GM21528 (cell line): ENCODE results near the gene FBXW2.

Experiments used
- ATAC-seq: cut with Tn5 transposase; IDR thresholded peaks from one replicate; pipeline ENCODE4 v1.9.1; 2021; ENCODE audit warnings: mild to moderate bottlenecking, moderate library complexity; ENCODE audit not compliant: unreplicated experiment, low FRiP score

Gene FBXW2

DNA sequence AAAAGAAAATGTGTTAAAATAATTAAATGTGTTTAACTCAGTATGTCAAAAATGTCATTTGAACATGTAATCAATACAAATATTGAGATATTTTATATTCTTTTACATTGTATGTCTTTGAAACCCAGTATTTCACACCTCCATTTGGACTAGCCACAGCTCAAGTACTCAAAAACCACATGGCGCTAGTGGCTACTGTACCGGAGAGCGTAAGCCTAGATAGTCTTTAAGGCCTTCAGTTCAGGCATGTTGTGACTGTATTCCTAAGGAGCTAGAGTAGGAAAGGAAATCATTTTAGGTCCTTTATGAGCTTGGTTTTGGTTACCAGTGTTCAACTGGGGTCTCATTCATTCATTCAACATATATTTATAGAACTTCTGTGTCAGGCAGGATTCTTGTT, 12.8 kb downstream of the FBXW2 start:
- no peak for ATAC-seq

DNA sequence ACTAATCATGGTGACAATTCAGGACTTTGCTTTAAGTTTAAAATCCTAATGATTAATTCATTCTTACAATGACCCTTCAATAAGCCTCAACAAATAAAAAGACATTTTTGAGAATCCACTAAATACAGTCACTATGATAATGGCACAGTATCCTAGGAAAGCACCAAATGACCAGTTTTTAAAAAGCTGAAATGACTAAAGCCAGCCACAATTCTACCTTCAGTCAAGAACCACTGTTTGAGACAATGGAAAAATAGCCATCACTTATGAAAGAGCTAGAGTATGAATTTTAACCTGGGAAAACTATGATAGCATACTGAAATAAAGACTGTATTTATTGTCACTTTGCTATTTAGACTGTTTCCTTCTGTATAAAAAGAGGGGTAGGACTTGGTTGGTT, 14.0 kb downstream of the FBXW2 start:
- no peak for ATAC-seq

DNA sequence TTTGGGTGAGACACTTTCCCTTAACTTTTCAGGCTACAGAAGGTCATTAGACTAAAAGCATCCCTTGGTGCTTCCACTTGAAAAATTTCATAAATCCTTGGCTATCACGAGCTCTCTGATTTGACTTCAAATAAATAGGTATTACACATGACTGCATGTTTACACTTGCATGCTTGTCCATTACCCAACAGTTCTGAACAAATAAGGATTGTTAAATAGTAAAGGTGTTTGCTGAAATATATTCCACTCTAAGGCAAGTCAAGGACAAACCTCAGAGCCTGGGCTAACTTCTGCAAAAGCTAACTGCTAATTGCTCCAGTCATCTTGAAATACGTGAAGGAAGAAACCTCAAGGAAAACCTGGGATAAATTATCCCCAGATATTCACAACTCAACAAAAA, 14.5 kb downstream of the FBXW2 start:
- no peak for ATAC-seq

DNA sequence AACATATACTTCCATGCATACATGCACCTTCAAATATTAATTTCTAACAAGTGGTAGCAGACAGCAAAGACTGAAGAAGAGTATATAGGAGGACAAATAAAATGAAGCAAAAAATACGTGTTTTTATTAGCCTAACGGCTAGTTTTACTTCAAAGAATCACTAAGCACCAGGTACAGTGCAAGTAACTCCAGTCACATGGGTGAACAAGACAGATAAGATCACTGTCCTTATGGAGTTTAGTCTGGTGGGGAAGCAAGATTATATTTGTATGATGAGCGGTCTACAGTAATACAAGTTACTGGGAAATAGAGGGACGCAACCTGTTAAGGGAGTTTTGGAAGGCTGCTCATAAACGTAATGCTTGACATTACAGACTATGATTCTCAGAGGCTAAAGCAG, 16.0 kb downstream of the FBXW2 start:
- ATAC-seq = no peak

DNA sequence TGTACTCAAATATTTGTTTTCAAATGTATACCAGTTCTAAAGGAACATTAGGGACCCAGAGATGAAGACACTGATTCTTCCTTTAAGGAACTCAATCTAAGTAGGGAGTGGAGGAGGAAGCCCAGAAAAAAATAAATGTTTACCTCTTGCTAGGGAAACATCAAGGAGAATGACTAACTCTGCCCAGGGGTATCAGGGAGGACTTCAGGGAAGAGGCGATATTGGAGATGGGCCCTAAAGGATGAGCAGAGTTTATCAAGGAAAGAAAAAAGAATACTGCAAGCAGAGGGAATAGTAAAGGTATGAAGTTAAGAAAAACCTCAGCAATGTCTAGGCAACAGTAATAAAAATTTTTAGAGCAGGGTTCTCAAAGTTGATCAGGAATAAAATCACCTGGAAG, 16.4 kb downstream of the FBXW2 start:
- ATAC-seq = no peak

DNA sequence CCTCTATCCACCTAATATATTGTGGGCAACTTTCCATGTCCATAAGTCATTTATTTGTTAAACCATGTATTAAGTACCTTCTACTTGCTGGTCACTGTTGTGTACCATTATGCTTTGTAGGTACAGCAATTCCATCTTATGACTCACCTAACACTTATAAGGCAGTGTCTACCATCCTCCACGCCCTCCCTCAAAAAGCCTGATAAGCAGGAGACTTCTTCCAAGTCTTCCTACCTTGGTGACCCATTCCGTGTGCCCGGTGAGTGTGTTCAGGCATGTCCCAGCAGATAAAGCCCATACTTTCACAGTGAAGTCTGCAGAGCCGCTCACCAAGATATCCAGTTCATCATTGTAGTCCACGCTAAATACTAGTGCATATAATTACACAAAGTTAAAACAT, 17.4 kb downstream of the FBXW2 start:
- ATAC-seq = no peak

DNA sequence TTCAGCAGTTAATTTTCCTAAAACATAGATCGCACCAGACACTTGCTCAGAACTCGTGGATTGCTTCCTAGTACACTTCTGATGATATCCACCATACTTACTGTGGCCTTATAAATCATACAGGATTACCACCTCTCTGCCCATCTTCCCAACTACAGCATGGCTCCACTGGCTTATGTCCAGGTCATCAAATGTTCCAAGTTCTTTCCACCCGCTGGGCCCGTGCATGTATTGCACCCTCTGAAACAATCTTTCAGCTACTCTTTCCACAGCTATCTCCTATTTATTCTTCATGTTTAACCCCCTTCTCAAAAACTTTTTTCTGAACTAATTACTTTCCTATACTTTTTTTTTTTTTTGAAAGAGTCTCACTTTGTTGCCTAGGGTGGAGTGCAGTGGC, 18.5 kb downstream of the FBXW2 start:
- no peak for ATAC-seq

DNA sequence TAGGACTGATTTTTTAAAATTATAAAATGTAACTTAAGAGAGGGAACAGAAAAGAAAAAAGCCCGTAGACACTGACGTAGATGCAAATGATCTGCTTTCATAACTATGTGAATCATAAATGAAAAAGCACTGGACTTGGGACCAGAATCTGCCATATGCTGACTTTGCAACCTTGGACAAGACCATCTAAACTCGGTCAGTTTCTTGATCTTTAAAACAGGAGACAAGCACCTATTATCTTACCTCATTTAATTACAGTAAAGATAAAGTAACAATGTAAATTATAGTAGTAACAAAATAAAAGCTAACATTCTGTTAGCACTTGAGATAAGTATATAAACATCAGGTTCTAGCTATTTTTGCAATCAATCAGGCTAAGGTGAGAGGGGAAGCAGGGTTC, 20.0 kb downstream of the FBXW2 start:
- ATAC-seq = no peak

DNA sequence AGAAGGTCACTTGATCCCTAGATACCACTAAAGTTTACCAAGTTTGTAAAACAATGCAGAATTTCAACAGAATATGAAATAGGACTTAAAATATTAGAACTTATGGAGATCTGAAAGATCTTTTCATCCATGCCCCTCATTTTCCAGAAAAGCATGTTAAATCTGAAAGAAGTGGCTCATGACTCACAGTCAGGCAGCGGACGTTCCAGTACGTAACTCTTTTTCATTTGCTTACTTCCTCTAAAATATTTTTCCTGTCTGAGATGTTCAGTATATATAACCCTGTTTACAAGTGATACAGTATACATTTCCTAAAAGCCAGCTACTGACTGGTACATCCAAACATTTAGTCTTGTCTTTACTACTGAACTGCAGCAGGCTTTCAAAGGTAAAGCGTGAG, 22.3 kb downstream of the FBXW2 start:
- ATAC-seq = no peak

DNA sequence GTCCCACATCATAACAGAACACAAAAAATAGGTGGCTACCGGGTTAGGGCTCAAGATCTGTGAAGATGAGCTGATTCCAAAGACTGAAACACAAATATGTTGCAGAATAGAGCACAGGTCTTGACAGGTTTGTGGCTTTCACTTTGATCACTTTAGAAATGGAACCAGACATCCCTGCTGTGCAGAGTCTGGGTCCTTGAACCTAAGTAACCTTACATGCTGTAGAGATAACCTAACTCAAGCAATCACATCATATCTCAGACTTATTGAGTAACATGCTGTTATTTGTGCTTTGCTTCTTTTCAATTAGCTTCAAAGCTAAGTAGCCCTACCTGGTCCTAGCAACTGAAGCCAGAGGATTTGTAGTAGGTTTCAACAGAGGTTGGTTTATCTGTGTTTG, 24.3 kb downstream of the FBXW2 start:
- ATAC-seq = no peak

DNA sequence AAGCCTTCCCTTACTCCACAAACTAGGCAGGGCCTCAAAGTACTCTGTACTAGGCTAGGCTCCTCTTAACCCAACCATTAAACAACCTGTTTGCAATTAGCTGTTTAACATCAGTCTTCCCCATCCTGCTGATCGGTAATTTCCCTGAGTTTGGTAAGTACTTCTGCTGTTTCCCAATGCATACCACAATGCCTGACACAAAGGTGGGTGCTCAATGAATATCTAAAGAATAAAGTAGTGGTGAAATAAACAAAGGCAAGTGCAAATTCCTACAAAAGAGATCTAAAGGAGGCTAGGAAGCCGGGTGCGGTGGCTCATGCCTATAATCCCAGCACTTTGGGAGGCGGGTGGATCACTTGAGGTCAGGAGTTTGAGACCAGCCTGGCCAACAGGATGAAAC, 25.0 kb downstream of the FBXW2 start:
- no peak for ATAC-seq

DNA sequence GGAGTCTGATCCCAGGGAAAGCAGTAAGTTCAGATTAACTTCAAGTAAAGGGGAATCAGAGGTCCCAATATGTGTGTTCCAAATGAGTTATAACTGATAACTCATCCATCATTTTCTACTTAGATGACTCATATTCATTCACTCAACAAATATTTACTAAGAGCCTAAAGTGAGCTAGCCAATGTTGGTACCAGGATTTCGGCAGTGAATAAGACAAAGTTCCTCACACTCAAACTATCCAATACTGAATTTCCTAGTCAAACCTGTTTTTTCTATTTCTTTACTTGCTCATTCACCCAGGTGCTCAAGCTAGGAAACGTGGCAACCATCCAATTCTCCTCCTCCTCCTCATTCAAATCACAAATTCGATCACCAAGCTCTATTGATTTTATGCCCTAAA, 25.8 kb downstream of the FBXW2 start:
- no peak for ATAC-seq

DNA sequence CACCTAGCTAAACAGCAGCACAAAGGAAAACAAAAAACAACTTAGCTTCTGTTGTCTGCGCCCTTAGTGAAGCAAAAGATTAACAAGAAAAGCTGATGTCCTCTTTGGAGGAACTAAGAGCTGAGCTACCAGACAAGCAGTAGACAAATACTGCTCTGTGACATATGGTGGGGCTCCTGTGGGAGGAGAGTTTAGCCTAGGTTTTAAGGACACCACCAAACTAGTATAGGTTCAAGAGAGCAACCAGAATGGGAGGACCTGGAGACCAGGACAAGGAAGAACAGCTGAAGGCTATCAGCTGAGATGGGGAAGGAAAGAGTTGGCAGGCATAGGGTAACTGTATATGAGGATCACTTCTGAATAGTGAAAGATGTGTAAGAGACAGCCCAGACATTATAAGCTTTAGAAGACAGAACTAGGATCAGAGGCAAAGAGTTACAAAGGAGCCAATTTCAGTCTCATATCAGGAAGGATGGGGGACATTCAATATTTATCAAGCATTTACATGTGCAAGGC, 27.2 kb downstream of the FBXW2 start:
- ATAC-seq = no peak

DNA sequence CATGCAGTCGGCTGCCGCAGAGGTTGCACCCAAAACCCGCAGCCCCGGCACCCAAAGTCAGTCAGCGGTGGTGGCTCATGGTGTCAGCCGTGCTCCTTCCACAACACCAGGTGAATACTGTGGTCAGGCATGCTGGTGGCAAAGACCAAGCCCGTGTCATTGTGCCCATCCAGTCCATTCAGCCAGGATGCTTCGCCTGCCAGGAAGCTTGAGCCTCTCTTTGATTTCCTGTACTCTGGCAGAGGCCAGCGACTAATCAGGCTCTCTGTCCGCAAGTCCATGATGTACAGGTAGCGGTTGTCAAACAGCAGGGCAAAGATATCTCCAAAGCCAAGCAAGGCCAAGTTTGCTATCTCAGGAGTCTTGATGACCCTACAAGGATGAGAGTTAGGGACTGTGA, 28.7 kb downstream of the FBXW2 start:
- ATAC-seq = no peak

DNA sequence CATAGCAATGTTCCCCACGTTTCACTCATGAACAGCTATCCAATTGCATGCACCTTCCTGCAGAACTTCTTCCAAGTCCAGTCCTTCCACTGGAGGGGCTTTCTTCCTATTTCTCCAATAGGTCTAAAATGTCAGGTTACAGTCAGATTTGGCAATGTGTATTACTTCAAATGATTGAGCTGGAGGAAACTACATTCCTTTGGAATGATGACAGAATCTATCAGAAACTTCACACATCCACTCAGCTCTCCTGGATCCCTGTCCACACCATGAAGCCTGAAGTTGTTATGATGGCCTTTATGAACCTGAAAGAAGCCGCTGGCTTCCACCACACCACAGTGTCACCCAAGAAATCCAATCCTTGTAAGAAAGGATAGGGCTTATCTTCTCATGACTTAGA, 32.2 kb downstream of the FBXW2 start:
- ATAC-seq = no peak

DNA sequence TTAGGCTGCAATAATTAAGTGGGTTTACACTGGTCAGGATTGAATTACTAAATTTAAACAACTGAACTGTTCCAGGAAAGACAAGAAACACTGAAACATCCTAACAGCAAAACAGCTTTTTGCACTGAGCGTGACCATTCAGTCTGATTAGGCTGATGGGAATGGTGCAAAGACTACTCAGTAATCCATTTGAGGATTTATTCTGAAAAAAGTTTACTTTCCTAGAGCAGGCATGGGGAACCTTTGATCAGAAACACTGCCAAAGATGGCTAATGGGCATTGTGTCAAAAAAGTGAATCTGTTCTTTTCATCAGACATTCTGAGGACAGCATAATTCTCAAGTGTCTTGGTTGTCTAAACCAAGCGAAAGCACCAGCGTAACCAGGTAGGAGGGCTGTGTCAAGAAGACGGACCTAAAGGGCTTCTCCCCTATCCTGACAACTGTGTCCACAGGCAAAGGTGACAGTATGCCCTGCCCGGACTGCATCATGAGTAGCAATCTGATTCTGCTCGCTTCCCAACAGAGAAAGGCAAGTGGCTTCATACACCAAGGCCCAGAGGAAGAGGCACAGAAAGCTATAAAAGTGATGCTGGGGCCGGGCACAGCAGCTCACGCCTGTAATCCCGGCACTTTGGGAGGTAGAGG, 33.3 kb downstream of the FBXW2 start:
- no peak for ATAC-seq

DNA sequence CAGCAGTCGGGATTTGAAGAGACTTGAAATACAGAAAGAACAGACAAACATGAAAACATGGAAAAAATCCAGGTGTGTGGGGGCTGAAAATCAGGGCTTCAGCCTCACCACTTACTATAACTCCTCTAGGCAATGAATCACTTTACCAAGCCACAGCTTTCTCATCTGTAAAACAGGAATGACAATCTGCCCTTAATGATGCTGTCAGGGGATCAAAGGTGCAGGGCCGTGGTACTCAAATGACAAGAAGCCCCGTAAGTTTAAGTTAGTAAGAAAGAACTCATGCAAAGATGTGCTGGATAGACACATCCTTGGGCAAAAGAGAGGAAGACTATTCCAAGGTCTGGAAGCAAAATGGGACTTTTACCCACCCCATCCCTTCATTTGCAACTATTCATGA, 34.7 kb downstream of the FBXW2 start:
- no peak for ATAC-seq

DNA sequence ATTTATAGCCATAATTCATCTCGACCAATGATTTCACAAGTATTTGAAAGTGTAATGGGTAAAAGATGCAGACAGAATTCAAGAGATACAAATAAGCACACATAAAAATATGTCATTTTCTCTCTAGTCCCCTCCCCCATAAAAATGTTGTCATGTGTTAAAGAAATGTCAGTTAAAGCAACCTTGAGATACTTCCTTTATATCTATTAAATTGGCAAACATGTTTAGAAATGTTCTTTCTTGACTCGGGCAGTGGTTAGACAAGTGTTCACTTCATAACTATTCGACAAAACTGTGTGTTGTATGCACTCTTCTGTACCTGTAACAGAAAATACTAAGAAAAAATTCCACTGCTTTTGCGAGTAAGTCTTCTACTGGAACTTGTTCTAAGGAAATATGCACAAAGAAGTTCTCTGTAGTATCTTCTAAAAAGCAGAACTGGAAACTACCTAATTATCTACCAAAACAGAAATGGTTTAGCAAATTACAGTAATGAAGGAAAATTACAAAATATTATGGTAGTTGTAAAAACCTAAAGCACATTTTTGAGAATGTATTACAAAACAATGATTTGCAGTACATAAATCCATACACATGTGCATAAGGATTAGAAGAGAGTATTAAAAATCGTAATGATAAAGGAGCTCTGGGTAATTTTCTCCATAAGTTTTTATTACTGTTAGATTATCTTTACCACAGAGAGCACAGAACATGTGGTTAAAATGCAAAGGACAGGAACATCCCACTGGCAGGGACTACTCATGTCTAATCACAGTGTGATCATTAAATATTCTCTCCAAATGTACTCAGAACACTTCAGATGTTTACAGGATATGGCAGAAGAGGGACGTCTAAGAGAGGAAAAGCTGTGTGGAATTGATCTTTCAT, 35.9 kb downstream of the FBXW2 start:
- no peak for ATAC-seq

DNA sequence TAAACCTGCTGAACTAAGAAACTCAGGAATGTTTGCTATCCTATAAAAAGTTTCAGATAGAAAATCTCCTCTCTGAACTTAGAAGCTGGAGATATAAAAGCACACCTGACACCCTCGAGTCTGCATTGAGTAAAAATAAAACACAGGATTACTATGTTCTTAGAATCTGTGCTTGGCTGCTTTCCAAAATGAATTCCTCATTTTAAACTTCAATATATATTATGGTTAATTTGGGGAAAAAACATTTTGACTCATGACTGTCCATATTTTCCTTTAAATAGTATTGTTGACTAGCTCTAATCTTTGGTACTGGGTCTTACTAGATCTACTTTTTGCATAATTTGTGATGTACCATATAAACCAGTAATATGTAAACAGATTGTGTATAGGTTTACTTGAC, 36.7 kb downstream of the FBXW2 start:
- ATAC-seq = no peak

DNA sequence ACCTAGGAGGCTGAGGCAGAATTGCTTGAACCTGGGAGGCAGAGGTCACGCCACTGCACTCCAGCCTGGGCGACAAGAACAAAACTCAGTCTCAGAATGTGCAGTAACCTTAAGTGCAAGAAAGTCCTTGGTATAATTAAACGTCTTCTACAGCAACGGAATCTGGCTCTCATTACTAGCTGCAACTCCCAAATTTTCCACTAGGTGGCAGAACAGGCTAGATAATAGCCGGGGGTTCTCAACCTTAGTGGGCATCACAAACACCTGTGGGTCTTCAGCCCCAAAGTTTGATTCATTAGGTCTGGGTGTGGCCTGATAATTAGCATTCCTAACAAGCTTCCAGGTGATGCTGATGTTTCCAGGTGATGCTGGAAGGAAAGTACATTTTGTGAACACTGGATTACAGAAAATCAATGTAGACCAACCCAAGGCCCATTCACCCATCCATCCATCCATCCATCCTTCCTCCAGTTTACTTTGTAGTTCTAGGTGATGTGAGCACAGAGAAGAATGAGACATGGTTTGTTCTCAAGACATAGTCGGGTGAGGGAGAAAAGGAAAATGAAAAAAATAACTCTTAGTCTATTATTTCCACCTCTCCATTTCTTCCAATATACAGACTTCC, 37.3 kb downstream of the FBXW2 start:
- ATAC-seq = no peak

DNA sequence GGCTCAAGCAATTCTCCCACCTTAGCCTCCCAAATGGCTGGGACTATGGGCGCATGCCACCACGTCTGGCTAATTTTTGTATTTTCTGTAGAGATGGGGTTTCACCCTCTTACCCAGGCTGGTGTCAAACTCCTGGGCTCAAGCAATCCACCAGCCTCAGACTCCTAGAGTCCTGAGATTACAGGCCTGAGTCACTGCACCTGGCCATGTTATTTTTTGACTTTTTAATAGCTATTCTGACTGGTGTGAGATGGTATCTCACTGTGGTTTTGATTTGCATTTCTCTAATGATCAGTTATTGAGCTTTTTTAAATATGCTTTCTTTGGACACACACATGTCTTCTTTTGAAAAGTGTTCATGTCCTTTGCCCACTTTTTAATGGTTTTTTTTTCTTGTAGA, 38.2 kb downstream of the FBXW2 start:
- peak; percentile 77 for ATAC-seq

DNA sequence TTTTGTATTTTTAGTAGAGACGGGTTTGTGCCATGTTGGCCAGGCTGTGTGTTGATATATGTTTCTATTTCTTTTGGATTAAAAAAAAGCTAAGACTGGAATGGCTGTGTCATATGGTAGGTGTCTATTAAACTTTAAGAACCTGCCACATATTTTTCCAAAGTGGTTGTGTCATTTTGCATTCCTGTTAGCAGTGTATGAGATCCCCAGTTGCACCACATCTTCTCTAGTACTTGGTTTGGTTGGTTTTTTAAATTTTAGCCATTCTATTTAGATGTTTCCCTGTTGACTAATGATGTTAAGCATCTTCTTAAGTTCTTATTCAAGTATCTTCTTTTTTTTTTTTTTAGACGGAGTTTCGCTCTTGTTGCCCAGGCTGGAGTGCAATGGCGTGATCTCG, 42.8 kb downstream of the FBXW2 start:
- ATAC-seq = no peak
